HL-60/S4 treated with phorbol 12-myristate 13-acetate at 8.2 ng/mL for 4 days and 3 days (cell line): ENCODE results near the gene UROS.

Experiments used
- in situ Hi-C: fragments of 300-500 bp; cut with MboI; formaldehyde crosslinking; loops from 2 replicates; pipeline ENCODE4 v1.15.0; 2022; ENCODE audit warnings: low sequenced_read_pairs

Gene UROS

DNA sequence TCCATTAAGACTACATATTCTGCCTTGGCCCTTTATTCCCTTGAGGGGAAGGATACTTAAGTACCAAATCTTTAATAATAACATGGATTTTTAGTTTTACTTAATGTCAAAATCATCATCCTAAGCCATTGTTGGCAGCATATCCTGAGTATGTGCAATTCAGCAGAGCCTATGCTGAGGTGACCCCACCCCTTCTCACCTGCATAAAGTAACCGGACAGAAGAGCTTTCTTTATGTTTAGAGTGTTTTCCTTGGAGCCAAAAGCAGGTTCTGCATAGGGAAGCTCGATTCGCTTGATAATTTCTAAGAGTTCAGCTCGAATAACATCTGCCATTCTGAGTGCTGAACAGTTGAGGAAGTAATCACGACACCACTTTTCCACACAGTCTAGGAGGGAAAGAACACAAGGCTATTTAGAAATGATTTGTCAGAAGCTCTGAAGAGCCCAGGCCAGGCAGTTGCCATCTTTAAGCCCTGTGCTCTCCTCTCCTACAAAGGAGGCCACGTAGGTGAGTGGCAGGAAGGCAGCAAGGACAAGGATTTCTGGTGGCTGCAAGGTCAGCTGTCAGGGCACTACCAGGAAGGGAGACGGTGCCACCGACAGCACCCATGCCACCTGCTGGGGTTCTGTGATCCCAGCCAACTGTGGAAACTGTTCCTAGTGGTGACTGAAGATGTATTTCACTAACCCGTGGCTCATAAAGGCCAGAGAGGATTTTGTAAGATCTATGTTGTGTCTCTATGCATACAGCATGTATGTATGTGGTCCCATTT lies 15.9 kb upstream of the UROS start:
- in situ Hi-C loops = no loop called here

- in situ Hi-C loops = no loop called here
Measured at GRCh38 chr10:125836746-125837145, 13.7 kb upstream of the UROS start.

DNA sequence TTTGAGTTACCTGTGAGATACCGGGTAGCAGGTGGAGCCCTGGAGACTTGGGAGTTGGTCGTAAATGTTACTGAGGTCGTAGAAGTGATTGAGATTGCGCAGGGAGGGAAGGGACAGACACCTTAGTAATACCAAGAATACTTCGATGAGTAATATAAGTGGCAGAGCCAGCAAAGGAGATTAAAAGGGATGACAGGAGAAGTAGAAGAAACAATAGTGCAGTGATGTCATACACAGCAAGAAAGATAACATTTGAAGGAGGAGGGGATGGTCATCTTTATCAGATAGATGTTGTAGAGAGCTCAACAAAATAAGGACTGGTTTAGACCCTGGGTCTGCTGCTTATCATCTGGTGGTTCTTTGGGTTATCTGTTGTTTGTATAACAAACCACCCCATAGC lies 5.3 kb upstream of the UROS start:
- in situ Hi-C loops = no loop called here

GRCh38 chr10:125827133-125827532 lies 4.1 kb upstream of the UROS start:
- in situ Hi-C loops = no loop called here

- in situ Hi-C loops = no loop called here
Measured at GRCh38 chr10:125824736-125825135, 1.7 kb upstream of the UROS start.

DNA sequence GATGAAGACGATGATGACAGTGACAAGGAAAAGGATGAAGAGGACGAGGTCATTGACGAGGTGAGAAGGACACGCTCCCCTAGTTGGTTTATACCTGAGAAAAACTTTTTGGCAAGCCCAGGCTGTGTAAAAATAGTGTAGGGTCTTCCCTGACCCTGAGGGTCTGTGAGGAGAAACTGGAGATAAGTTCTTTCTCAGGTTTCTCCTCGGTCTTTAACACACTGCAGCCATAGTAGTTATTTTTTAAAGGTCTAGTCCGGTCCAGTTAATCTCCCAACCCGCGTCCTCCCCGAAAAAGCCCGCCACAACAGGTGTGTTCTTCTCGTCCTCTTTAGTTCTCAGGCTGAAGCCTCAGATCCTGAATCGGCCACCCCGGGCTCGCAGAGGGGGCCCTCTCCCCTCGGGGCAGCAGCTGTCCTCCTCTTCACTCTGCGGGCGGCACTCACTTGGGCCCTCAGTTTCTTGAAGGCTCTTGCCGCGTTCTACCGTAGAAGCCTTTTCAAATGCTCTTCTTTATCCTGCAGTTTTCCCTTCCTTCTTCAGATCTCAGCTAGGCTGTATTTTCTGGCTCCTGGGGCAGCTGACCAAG lies 699 bp upstream of the UROS start:
- in situ Hi-C loops = no loop called here

DNA sequence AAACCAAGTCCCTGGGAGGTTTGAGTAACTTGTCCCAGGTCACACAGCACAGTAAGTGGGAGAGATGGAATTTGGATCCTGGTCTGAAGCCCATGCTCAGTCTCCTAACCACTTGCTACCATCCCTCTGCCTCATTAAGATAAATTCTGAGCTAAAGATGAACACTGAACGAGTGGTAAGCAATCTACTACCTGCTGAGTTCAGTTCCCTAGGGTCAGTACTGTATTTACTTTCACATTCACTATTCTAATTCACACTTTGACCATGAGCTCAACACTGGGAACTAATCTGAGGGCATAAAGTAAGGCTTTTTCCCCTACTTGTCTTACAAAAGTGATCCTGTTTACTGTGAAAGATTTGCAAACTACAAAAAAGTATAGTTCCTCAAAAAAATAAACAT lies 2.4 kb downstream of the UROS start:
- in situ Hi-C loops = no loop called here

DNA sequence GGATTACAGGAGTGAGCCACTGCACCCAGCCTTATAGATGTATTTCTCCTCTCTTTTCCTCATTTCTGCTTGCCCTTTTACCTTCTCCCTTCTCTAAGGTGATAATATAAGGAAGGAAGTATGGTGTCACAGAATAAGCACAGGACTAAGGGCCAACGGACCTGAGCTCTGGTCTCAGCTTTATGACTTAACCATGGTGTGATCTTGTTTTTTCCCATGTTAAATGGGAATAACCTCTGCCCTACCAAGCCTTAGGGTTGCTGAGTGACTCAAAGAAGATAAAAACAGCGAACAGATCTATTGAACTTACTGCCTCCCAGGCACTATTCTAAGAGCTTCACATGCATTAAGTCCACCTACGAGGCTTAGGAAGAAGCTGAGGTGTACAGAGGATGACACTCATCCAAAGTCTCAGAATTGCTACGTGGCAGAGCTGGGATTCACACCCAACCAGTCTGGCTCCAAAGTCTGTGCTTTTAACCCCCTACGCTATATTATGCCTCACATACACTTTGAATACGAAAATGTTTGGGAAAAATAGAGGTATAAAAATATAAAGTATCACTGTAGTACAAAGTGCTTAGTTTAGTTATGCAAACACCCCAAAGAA lies 5.6 kb downstream of the UROS start:
- in situ Hi-C loops = no loop called here

GRCh38 chr10:125816548-125816947 lies 6.5 kb downstream of the UROS start:
- in situ Hi-C loops = no loop called here

DNA sequence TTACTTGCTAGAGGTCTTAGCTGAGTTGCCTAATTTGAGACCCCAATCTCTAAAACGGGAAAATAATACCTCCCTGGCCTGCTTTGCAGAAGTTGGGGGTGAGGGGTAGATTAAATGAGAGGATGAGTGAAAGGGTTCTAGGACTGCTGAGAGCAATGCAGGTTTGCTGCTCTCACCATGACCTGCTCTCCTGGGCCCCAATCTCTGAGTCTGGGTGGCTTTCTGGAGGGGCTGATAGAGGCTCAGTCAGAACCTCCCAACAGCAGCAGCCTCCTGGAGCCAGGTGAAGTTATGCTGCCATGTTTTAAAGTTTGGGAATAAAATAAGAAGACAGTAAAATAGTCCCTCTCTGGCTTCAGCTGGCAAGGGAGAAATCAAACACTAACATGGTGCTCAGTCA lies 7.3 kb downstream of the UROS start:
- in situ Hi-C loops = no loop called here

DNA sequence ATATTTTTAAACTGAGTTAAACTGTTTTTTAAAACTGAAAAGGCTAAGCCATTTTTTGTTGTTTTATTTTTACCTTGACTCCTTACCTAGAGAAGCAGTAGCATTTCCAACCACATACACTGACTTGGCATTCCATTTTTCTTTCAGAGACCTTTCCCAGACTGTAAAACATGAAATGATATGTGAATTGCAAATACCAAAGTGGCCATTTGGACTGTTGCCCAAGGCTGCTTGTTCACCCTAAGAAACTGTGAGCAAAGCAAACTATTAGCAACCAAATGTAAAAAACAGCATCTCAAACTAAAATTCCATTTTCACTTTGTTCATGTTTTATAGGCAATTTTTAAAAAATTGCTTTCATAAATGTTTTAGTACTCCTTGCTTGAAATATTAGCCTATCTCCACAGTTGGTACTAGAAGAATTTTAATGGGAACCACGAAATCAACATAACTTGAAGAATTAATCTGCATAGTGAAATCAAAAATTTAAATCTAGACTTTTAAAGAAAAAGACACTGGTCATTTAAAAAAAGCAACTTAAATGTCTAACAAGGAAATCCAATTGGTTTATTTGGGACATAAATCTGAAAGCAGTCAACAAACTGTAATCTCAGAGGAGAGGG lies 10.8 kb downstream of the UROS start:
- in situ Hi-C loops = no loop called here

GRCh38 chr10:125811251-125811650 lies 11.8 kb downstream of the UROS start:
- in situ Hi-C loops = no loop called here

DNA sequence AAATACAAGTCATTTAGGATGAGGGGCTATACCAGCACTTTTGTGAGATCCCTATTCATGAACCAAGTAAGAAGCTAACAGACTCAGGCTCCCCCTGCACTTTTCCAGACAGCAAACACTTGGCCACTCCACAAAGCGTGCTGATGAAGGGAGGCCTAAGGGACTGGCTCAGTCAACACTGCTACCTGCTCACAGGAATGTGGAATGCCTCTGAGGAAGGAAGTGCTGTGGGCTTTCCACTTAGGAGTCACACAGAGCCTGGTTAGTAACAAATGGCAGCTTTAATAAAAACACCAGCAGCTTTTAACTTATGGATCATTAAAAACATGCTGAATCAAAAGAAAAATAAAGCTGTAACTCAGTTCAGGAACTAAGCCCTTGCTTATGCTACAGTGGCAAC lies 15.0 kb downstream of the UROS start:
- in situ Hi-C loops = no loop called here

DNA sequence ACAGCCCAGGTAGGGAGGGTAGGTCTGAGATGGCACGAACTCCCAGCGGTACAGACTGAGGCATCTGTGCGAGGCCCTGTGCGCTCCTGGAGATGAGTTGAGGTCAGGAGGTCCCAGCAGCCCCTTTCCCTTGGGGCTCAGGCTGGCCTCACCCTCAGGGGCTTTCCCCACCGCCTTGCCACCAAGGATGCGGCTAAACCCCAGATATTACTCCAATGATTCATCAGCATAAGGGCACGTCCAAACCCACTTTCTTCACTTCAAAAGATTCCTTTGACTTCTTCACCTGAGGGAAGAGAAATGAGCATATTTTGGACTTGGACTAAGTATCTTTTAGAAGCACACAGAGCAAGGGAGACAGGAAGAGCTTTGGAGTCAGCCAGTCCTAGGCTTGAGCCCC lies 20.3 kb downstream of the UROS start:
- in situ Hi-C loops = no loop called here

- in situ Hi-C loops = no loop called here
Measured at GRCh38 chr10:125802131-125802530, 20.9 kb downstream of the UROS start.

- in situ Hi-C loops = no loop called here
Measured at GRCh38 chr10:125801574-125801973, 21.5 kb downstream of the UROS start.

- in situ Hi-C loops = no loop called here
Measured at GRCh38 chr10:125799451-125800182, 23.4 kb downstream of the UROS start.

DNA sequence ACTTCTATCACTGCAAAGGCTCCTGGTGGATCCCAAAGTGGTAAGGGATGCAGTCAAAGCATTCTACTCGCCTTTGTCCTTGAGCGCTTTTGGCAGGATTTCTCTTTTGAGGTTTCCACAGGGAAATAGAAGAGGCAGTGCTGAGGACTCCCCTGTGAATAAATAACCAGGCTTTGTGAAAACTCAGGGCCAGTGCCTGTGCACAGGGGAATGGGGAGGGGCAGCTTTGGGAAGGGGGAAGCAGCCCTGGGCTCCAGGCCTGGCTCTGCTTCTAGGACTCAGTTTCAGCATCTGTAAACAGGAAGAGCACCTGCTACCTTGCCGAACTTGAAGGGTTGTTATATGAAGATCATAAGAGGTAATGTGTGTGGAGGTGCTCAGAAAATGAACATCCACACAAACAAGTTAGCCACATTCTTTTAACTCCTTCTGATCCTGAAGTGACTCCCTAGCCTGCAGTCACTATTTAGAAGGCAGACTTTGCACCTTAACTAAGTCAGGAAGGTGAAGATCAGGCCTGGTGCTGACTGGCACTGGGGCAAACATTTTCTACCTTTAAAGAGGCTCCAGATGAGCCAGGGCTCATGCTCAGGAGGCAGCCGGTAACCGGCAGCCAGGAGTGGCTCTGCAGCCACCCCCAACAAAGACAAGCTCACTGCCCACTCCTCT lies 24.9 kb downstream of the UROS start:
- in situ Hi-C loops = no loop called here

GRCh38 chr10:125797424-125797823 lies 25.6 kb downstream of the UROS start:
- in situ Hi-C loops = no loop called here

DNA sequence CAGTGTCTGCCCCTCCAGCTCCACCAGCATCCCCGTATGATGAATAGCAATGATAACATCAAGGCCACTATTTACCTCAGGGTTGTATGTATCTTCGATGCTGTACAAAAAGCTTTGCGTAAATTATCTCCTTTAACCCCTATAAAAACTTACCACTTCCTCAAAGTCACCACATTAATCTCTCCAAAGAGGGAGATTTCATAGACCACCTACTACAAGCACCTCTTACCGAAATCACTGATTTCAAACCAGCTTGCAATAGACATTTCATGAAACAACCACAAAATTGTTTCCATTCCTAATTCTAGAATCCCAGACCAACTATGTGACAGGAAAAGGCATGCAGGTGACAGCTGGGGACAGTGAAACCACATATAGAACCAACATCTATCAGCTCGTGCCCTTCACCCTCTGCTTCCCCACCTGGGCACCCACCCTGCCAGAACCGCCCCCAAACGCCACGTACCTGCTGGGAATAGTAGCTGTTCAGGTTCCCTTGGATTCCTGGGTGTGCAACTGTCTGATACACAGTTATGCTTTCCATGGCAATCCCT lies 27.3 kb downstream of the UROS start:
- in situ Hi-C loops = no loop called here
